Keratinocyte (primary cell): ENCODE data around the gene ARFGAP3. TPM values are rescaled to one million over a fixed set of nuclear protein-coding genes. Genes with fewer than 3 reads are reported as not detected.

Experiments
- DNase-seq: peaks from one replicate; pipeline ENCODE4 v3.0.0-alpha.2; 2011; ENCODE audit warnings: low read depth, missing footprints, low spot score
- FAIRE-seq: peaks from 2 replicates; lab custom pipeline; 2011; peaks lifted over from hg19 to GRCh38; lab: Jason Lieb, UNC
- H2AFZ ChIP-seq: 2 replicates; pipeline ENCODE4 v1.6.0; 2012; ENCODE audit warnings: low read length, control low read depth, inconsistent platforms; ENCODE audit not compliant: control insufficient read depth
- H3K27ac ChIP-seq: 2 replicates; pipeline ENCODE4 v1.5.1; 2011; ENCODE audit warnings: low read length; ENCODE audit not compliant: control insufficient read depth, insufficient read depth
- H3K27me3 ChIP-seq: 3 replicates; pipeline ENCODE4 v1.6.0; 2011; ENCODE audit warnings: low read length; ENCODE audit not compliant: control insufficient read depth, insufficient read depth; ENCODE audit errors: extremely low read depth
- H3K36me3 ChIP-seq, 2 experiments: 2 replicates in 1 of 2; 3 replicates in 1 of 2; pipeline ENCODE4 v1.5.1; 2011; ENCODE audit warnings: low read length in 2 of 2, mild to moderate bottlenecking in 1 of 2; ENCODE audit not compliant: control insufficient read depth in 2 of 2, insufficient read depth in 2 of 2; ENCODE audit errors: extremely low read depth in 1 of 2
- H3K4me1 ChIP-seq: 3 replicates; pipeline ENCODE4 v1.5.1; 2011; ENCODE audit warnings: low read length; ENCODE audit not compliant: control insufficient read depth, insufficient read depth; ENCODE audit errors: extremely low read depth
- H3K4me2 ChIP-seq: 3 replicates; pipeline ENCODE4 v1.6.0; 2011; ENCODE audit warnings: low read depth, low read length; ENCODE audit not compliant: control insufficient read depth, insufficient read depth; ENCODE audit errors: extremely low read depth
- H3K4me3 ChIP-seq, 3 experiments: fragments of 200-600 bp in 1 of 3; sonication (generic) in 1 of 3; 2 replicates in 2 of 3; 3 replicates in 1 of 3; pipeline ENCODE4 v1.5.1; 2011 to 2016; ENCODE audit warnings: low read length in 3 of 3, mild to moderate bottlenecking in 3 of 3, control low read depth in 2 of 3, inconsistent platforms in 1 of 3, low read depth in 1 of 3, mixed read lengths in 1 of 3, mixed run types in 1 of 3, moderate library complexity in 1 of 3; ENCODE audit not compliant: control insufficient read depth in 2 of 3, insufficient read depth in 2 of 3; ENCODE audit errors: extremely low read depth in 1 of 3
- H3K79me2 ChIP-seq: 2 replicates; pipeline ENCODE4 v1.6.0; 2012; ENCODE audit warnings: low read length; ENCODE audit not compliant: control insufficient read depth, insufficient read depth
- H3K9ac ChIP-seq: 3 replicates; pipeline ENCODE4 v1.6.0; 2011; ENCODE audit warnings: low read length; ENCODE audit not compliant: control insufficient read depth, insufficient read depth; ENCODE audit errors: extremely low read depth
- H3K9me1 ChIP-seq: 3 replicates; pipeline ENCODE4 v1.6.0; 2011; ENCODE audit warnings: low read length; ENCODE audit not compliant: control insufficient read depth, insufficient read depth; ENCODE audit errors: extremely low read depth
- H3K9me3 ChIP-seq: 2 replicates; pipeline ENCODE4 v1.5.1; 2012; ENCODE audit warnings: low read depth, low read length; ENCODE audit not compliant: control insufficient read depth
- H4K20me1 ChIP-seq: 3 replicates; pipeline ENCODE4 v1.6.0; 2011; ENCODE audit warnings: low read length; ENCODE audit not compliant: control insufficient read depth, insufficient read depth; ENCODE audit errors: extremely low read depth
- CTCF ChIP-seq, 3 experiments: IDR thresholded peaks in 1 of 3; conservative IDR thresholded peaks in 1 of 3; optimal IDR thresholded peaks in 1 of 3; 2 replicates in 2 of 3; 3 replicates in 1 of 3; pipeline versions ENCODE3 to v1.5.1; 2011; ENCODE audit warnings: low read length in 3 of 3, mild to moderate bottlenecking in 3 of 3, moderate library complexity in 2 of 3, control low read depth in 1 of 3, inconsistent platforms in 1 of 3; ENCODE audit not compliant: insufficient read depth in 2 of 3; ENCODE audit errors: extremely low read depth in 1 of 3
- EZH2 ChIP-seq: IDR thresholded peaks from one replicate; pipeline ENCODE4 v1.6.1; 2012; ENCODE audit warnings: inconsistent platforms, mild to moderate bottlenecking, low read length, moderate library complexity
- dilution Hi-C: fragments of 300-500 bp; cut with MboI; formaldehyde crosslinking; loops from one replicate; pipeline ENCODE4 v1.7.0; 2020; ENCODE audit warnings: low sequenced_read_pairs; ENCODE audit not compliant: extremely low pct_ligation_motif_present
- polyA plus RNA-seq, 5 experiments: library from polyadenylated mRNA; depleted of rRNA in 3 of 5; stranded (reverse) in 3 of 5; stranded (forward) in 1 of 5; unstranded in 1 of 5; fragments of >200 nt; gene quantifications; 1 replicate in 1 of 5; 2 replicates in 3 of 5; 3 replicates in 1 of 5; pipeline versions ENCODE4 v1.2.1 to v1.2.3, GENCODE V29; 2011 to 2012; ENCODE audit warnings: missing spikeins in 2 of 5, low read depth in 1 of 5, low replicate concordance in 1 of 5

The ARFGAP3 gene
- polyA plus RNA-seq, 1 donor (not counting 4 experiments of a cell fraction or from before 2014, with no cell fraction given) = 28.3 TPM

- Histone ChIP-seq H3K9me1 (no peaks in the 10 kb centered on the region), H3K79me2 (no peaks in the 10 kb centered on the region), H3K27me3 (no peaks in the 10 kb centered on the region), H3K9me3 (no peaks in the 10 kb centered on the region), H3K36me3 (peaks cover 33 to 45% of the 10 kb centered on the region in 2 experiments), H4K20me1 (no peaks in the 10 kb centered on the region), H3K9ac (no peak overlapping the region), H2AFZ (no peak overlapping the region), H3K4me1 (peaks cover 5% of the 10 kb centered on the region), H3K4me3 (no peak overlapping the region), H3K27ac (no peak overlapping the region), H3K4me2 (no peak overlapping the region)
- no peak for DNase-seq
- FAIRE-seq = no peak
- dilution Hi-C loops = no loop called here
- no peak for TF ChIP-seq CTCF (optimal IDR thresholded peaks at IDR 0.05 in 1 of 3, IDR thresholded peaks at IDR 0.05 in 1 of 3, conservative IDR thresholded peaks at IDR 0.05 in 1 of 3; ENCODE audit: extremely low read depth in 1 of 3, insufficient read depth in 2 of 3, low read length in 3 of 3)
- no peak for TF ChIP-seq EZH2
Observed at GRCh38 chr22:42887120-42887519, 30.0 kb upstream of the ARFGAP3 start.

DNA sequence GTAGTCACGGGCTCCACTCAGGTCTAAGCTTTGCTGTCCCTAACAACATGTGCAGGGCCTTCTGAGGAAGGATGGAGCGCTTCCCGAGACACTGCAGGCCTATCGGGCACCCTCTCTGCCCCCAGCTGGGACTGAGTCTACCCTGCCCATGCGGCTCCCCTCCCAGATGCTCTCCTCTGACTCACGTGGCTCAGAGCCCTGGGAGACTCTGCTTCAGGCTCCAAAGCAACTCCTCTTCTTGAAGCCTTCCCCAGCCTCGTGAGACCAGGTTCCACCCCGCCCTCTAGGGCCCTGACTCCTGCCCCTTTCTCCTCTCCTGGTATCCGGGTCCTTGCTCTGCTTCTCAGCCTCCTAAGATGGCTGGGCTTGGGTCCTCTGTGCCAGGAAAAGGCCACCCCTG is 28.4 kb upstream of the ARFGAP3 start:
- H3K79me2 ChIP-seq = no peaks in the 10 kb centered on the region
- H3K4me2 ChIP-seq = no peak overlapping the region
- H4K20me1 ChIP-seq = peaks cover 2% of the 10 kb centered on the region
- DNase-seq (no peak), FAIRE-seq (no peak)
- no peaks in the 10 kb centered on the region for H3K9me1 ChIP-seq
- no peak overlapping the region for H3K9ac ChIP-seq
- H3K27me3 ChIP-seq = no peaks in the 10 kb centered on the region
- no peaks in the 10 kb centered on the region for H3K9me3 ChIP-seq
- dilution Hi-C loops = no loop called here
- no peak overlapping the region for H3K4me3 ChIP-seq
- H3K36me3 ChIP-seq = peaks cover 38 to 50% of the 10 kb centered on the region in 2 experiments
- no peak overlapping the region for H2AFZ ChIP-seq
- TF ChIP-seq EZH2 = no peak
- TF ChIP-seq CTCF (optimal IDR thresholded peaks at IDR 0.05 in 1 of 3, IDR thresholded peaks at IDR 0.05 in 1 of 3, conservative IDR thresholded peaks at IDR 0.05 in 1 of 3; ENCODE audit: extremely low read depth in 1 of 3, insufficient read depth in 2 of 3, low read length in 3 of 3) = no peak
- H3K27ac ChIP-seq = no peak overlapping the region
- peaks cover 5% of the 10 kb centered on the region for H3K4me1 ChIP-seq
